K562 treated with DMSO at 1 percent for 12 hours (cell line): Measurements from ENCODE around the gene MT1M. TPM values are rescaled to one million over a fixed set of nuclear protein-coding genes. Genes with fewer than 3 reads are reported as not detected.

Source experiments
- total RNA-seq: library from RNA; unstranded; fragments of 300-600 nt; gene quantifications from 2 replicates; pipeline ENCODE4 v1.2.3, GENCODE V29; 2022; ENCODE audit not compliant: insufficient read depth

MT1M gene
- total RNA-seq, result not detected in 2 replicates

GRCh38 chr16:56632156-56632847, at the start of gene MT1M:
Gene MT1M (plus strand): TSS chr16:56632659. CDS start chr16:56632732, 73 bp downstream.

DNA sequence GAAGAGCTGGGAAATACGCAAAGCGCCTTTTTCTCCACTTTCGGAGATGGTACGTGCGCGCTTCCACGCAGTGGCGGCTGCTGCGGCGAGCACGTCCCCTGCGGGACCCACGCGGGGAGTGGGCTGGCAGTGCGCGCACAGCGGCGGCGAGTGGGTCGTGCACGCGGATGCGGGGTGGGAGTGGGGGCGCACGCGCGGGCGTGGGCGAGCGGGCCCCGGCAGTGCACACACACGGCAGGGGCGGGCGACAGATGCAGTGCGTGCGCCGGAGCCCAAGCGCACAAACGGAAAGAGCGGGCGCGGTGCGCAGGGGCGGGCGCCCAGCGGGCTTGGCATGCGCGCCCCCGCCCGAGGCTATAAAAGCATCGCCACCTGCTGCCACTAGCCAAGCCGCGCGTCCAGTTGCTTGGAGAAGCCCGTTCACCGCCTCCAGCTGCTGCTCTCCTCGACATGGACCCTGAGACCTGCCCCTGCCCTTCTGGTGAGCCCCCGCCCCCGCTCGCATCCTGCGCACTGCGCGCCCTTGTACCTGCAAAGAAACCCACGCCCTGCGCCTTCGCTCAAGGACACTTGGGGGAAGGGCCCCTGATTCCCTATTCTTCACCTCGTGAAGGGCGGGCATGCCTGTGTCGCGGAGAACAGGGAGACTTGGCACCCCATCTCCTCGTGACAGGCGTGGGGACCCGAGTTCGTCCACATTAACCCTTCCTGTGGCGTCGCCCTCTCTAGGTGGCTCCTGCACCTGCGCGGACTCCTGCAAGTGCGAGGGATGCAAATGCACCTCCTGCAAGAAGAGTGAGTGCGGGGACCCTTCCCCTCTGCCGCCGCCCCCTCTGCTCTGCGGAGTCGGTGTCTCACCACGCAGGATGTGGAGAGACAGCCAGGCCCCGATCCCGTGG, 43.1 kb upstream of the MT1M start, which contains the start of gene MT3:
TSS of gene MT3 (plus strand) at position 388 of the 899 bp plus-strand sequence. CDS start at position 451, 63 bp downstream.

DNA sequence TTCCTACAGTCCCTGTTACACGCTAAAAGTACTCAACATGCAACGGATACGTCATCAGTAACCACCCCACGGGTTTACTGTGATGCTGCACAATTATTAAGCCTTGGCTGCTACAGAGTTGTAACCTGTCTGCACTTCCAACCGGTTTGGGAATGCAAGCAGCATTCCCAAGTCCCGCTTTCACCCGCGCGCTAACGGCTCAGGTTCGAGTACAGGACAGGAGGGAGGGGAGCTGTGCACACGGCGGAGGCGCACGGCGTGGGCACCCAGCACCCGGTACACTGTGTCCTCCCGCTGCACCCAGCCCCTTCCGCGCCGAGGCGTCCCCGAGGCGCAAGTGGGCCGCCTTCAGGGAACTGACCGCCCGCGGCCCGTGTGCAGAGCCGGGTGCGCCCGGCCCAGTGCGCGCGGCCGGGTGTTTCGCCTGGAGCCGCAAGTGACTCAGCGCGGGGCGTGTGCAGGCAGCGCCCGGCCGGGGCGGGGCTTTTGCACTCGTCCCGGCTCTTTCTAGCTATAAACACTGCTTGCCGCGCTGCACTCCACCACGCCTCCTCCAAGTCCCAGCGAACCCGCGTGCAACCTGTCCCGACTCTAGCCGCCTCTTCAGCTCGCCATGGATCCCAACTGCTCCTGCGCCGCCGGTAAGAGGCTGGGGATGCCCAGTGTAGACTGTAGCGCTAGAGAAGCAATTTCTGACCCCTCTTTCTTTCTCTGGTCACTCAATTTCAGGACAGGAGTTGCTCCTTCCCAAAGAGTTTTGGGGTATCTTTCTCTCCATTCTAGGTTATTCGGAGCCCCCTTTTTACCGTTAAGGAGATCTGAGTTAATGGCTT, 24.2 kb upstream of the MT1M start, which contains the start of gene MT2A:
TSS of gene MT2A (plus strand) at position 542 of the 833 bp plus-strand sequence. CDS start at position 614, 72 bp downstream.

DNA sequence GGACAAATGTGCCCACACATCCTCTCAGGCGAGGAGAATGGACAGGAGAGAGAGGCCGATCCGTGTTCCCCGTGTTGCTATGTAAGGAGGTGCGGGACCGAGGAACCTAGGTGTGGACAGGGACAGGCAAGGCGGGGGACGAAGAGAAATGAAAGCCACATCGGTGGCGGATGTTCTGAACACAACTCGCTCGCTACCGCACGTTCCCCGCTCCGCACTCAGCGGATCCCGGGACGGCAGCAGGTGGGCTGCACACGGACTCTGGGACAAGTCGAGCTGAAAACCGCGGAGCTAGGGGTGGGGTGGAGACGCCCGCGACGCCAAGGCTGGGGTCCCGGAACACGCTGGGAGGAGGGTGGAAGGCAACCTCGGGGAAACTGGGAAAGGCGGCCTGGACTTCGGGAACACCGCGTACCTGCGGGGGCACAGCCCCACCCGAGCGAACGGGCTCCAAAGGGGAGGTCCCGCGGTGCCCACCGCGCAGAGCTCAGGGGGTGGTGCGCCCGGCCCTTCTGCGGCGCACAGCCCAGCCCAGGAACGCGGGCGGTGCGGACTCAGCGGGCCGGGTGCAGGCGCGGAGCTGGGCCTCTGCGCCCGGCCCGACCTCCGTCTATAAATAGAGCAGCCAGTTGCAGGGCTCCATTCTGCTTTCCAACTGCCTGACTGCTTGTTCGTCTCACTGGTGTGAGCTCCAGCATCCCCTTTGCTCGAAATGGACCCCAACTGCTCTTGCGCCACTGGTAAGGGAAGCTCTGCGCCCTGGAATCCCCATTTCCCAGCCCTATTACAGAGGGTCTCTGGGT, 7.1 kb upstream of the MT1M start, which contains the start of gene MT1E:
TSS of gene MT1E (plus strand) at position 642 of the 803 bp plus-strand sequence. CDS start at position 713, 71 bp downstream.

GRCh38 chr16:56637814-56638750, 5.6 kb downstream of the MT1M start, which contains the start of gene MT1A:
Gene MT1A (plus strand): TSS chr16:56638666. CDS start chr16:56638739, 73 bp downstream.

GRCh38 chr16:56651586-56651985, 19.1 kb downstream of the MT1M start, which contains the start of gene MT1B:
Gene MT1B (plus strand): TSS chr16:56651886. CDS start chr16:56651954, 68 bp downstream.

DNA sequence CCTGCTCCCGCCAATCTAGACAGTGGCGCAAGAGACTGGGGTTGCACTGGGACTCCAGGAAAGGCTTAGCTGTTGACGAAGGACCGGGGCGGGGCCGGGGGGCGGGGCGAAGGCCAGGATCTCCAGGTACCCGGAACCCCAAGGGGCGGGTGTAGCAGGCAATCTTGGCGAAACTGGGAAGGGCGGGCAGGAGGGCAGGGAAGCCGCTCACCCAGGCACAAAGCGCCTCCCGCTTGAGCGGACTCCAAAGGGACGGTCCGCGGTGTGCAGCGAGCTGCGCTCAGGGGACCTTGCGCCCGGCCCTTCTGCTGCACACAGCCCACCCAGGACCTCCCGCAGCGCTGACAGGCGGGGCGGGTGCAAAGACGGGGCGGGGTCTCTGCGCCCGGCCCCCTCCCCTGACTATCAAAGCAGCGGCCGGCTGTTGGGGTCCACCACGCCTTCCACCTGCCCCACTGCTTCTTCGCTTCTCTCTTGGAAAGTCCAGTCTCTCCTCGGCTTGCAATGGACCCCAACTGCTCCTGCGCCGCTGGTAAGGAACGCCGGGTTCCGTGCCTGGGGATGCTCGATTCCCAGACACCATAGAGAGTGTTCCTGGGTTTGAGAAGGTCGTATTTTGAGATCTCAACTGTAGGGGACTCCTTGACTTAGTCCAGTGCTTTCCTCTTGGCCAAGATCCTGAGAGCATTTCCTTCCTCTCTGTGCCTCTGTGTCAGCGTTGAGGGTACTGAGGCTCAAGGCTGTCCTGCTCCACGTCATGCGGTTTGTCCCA, 25.3 kb downstream of the MT1M start, which contains the start of gene MT1F:
TSS of gene MT1F (plus strand) at position 405 of the 772 bp plus-strand sequence. CDS start at position 505, 100 bp downstream.

DNA sequence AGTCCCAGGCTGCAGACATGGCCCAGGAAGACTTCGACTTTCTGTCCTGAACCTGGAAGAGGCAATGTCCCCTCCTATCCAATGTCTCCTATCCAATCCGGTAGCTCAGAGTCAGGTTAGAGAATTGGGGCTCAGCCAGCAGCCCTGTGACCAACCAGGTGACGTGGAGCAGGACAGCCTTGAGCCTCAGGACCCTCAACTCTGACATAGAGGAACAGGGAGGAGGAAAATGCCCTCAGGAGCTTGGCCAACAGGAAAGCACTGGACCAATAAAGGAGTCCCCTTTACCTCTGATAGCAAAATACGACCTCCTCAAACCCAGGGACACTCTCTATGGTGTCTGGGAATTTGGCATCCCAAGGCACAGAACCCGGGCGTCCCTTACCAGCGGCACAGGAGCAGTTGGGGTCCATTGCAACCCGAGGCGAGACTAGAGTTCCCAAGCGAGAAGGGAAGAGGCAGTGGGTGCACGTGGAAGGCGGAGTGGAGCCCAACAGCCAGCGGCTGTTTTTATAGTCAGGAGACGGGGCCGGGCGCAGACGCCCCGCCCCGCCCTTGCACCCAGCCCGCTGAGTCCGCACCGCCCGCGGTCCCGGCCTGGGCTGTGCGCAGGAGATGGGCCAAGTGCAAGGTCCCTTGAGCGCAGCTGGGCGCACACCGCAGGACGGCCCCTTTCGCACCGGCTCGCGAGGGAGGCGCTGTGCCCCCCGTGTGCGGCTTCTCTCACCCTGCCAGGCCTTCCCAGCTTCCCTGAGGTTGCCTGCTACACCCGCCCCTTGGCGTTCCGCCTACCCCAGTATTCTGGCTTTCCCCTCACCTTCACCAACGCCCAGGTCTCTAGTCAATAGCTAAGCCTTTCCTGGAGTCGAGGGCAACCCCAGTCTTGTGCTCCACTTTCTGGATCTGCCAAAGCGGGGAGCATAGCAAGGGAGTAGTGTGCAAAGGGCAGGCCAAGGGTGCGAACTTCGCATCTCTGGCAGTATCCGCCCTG, 35.4 kb downstream of the MT1M start, which contains the start of gene MT1G:
TSS of gene MT1G (minus strand) at position 485 of the 991 bp plus-strand sequence. CDS start at position 413, 72 bp downstream.

GRCh38 chr16:56669005-56669839, 36.8 kb downstream of the MT1M start, which contains the start of gene MT1H:
Gene MT1H (plus strand): TSS chr16:56669814. CDS start chr16:56669885, 71 bp downstream.

DNA sequence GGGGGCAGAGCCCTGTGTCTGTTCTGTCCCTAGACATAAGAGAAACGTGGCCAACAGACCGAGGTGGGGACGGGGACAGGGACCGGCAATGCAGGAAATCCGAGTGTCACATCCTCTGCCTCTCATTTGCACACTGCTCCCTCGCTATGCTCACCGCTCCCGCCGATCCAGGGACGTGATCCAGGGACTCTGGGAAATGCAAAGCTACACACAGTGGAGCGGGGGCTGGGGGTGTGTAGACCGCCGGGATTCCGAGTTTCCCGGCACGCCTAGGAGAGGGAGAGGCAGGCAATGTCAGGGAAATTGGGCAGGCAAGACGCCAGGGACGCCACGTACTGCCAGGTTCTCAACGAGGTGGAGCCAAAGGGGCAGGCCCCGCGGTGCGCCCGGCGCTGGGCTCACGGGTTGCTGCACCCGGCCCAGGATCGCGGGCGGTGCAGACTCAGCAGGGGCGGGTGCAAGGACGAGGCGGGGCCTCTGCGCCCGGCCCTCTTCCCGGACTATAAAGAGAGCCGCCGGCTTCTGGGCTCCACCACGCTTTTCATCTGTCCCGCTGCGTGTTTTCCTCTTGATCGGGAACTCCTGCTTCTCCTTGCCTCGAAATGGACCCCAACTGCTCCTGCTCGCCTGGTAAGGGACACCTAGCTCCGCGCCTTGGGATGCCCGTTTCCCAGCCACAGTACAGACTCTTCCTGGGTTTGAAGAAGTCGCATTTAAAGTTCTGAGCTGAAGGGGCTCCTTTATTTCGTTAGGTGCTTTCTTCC, 49.7 kb downstream of the MT1M start, which contains the start of gene MT1X:
TSS of gene MT1X (plus strand) at position 532 of the 764 bp plus-strand sequence. CDS start at position 603, 71 bp downstream.

Other genes starting within 250 kb of the MT1M start
- 80.8 and 114 TPM in 2 replicates for gene AMFR, start 207.1 kb upstream of the MT1M start, total RNA-seq
- 50.5 and 50.7 TPM in 2 replicates for gene NUDT21, start 181.3 kb upstream of the MT1M start, total RNA-seq
- gene OGFOD1, start 181.1 kb upstream of the MT1M start, total RNA-seq, result 13.1 and 23.9 TPM in 2 replicates
- 11.7 and 17.8 TPM in 2 replicates for gene BBS2, start 112.6 kb upstream of the MT1M start, total RNA-seq
- gene MT4, start 67.6 kb upstream of the MT1M start, total RNA-seq, result not detected in 2 replicates
- not detected in 2 replicates for gene MT3, start 43.1 kb upstream of the MT1M start, total RNA-seq
- 28.0 and 34.8 TPM in 2 replicates for gene MT2A, start 24.1 kb upstream of the MT1M start, total RNA-seq
- not detected in 2 replicates for gene MT1E, start 6.9 kb upstream of the MT1M start, total RNA-seq
- gene MT1A, start 6.0 kb downstream of the MT1M start, total RNA-seq, result not detected in 2 replicates
- gene MT1B, start 19.2 kb downstream of the MT1M start, total RNA-seq, result not detected in 2 replicates
- not detected in 2 replicates for gene MT1F, start 25.3 kb downstream of the MT1M start, total RNA-seq
- gene MT1G, start 35.4 kb downstream of the MT1M start, total RNA-seq, result not detected in 2 replicates
- not detected in 2 replicates for gene MT1H, start 37.2 kb downstream of the MT1M start, total RNA-seq
- gene MT1X, start 49.8 kb downstream of the MT1M start, total RNA-seq, result 16.4 and 18.1 TPM in 2 replicates
- gene NUP93, start 97.5 kb downstream of the MT1M start, total RNA-seq, result 49.1 and 76.9 TPM in 2 replicates
- not detected in 2 replicates for gene SLC12A3, start 232.5 kb downstream of the MT1M start, total RNA-seq